Fibroblast of lung (primary cell): Measurements from ENCODE around the gene DGKQ. TPM values are rescaled to one million over a fixed set of nuclear protein-coding genes. Genes with fewer than 3 reads are reported as not detected.

Source experiments
- DNase-seq, 2 donors: peaks; one replicate each; pipeline versions ENCODE4 v3.0.0 to v3.0.0-alpha.2; 2010; ENCODE audit warnings: low read depth in 2 of 2
- H2AFZ ChIP-seq: 2 replicates; pipeline ENCODE4 v1.5.1; 2012; ENCODE audit warnings: low read length, control low read depth, inconsistent platforms
- H3K27ac ChIP-seq: 2 replicates; pipeline ENCODE4 v1.5.1; 2011; ENCODE audit warnings: low read length, control low read depth; ENCODE audit not compliant: insufficient read depth
- H3K27me3 ChIP-seq: 2 replicates; pipeline ENCODE4 v1.5.1; 2011; ENCODE audit warnings: mild to moderate bottlenecking, low read length; ENCODE audit not compliant: control insufficient read depth, insufficient read depth
- H3K36me3 ChIP-seq: 2 replicates; pipeline ENCODE4 v1.5.1; 2011; ENCODE audit warnings: low read length; ENCODE audit not compliant: control insufficient read depth, insufficient read depth
- H3K4me1 ChIP-seq: 2 replicates; pipeline ENCODE4 v1.5.1; 2011; ENCODE audit warnings: low read length; ENCODE audit not compliant: control insufficient read depth, insufficient read depth; ENCODE audit errors: extremely low read depth
- H3K4me2 ChIP-seq: 2 replicates; pipeline ENCODE4 v1.5.1; 2011; ENCODE audit warnings: low read length, control low read depth; ENCODE audit not compliant: insufficient read depth; ENCODE audit errors: extremely low read depth
- H3K4me3 ChIP-seq, 4 experiments: fragments of 200-600 bp in 1 of 4; sonication (generic) in 1 of 4; replicated peaks in 1 of 4; 2 replicates each; pipeline ENCODE4 v1.5.1; 2011 to 2016; ENCODE audit warnings: low read length in 4 of 4, low read depth in 3 of 4, mild to moderate bottlenecking in 3 of 4, control low read depth in 2 of 4, inconsistent platforms in 1 of 4, mixed read lengths in 1 of 4; ENCODE audit not compliant: insufficient read depth in 1 of 4; ENCODE audit errors: control extremely low read depth in 1 of 4
- H3K79me2 ChIP-seq: 2 replicates; pipeline ENCODE4 v1.5.1; 2012; ENCODE audit warnings: mild to moderate bottlenecking, low read length, inconsistent platforms; ENCODE audit not compliant: control insufficient read depth, insufficient read depth
- H3K9ac ChIP-seq: 2 replicates; pipeline ENCODE4 v1.5.1; 2011; ENCODE audit warnings: mild to moderate bottlenecking, low read length, control low read depth; ENCODE audit not compliant: insufficient read depth
- H3K9me3 ChIP-seq: 2 replicates; pipeline ENCODE4 v1.5.1; 2012; ENCODE audit warnings: low read depth, low read length; ENCODE audit not compliant: control insufficient read depth, insufficient read depth
- H4K20me1 ChIP-seq: 2 replicates; pipeline ENCODE4 v1.5.1; 2011; ENCODE audit warnings: low read length; ENCODE audit not compliant: control insufficient read depth, insufficient read depth; ENCODE audit errors: extremely low read depth
- CTCF ChIP-seq, 2 donors: IDR thresholded peaks in 1 of 2; conservative IDR thresholded peaks in 1 of 2; 1 replicate in 1 of 2; 2 replicates in 1 of 2; pipeline ENCODE4 v1.5.1; 2011 to 2012; ENCODE audit warnings: low read length in 2 of 2, control low read depth in 1 of 2, inconsistent platforms in 1 of 2, low read depth in 1 of 2, mild to moderate bottlenecking in 1 of 2
- EZH2 ChIP-seq: IDR thresholded peaks from 2 replicates; pipeline ENCODE4 v1.5.1; 2012; ENCODE audit warnings: low read length, control low read depth, mild to moderate bottlenecking; ENCODE audit errors: missing control alignments
- polyA plus RNA-seq, 2 donors: library from polyadenylated mRNA; depleted of rRNA in 1 of 2; stranded (reverse) in 1 of 2; unstranded in 1 of 2; fragments of >200 nt; gene quantifications; 2 replicates each; pipeline ENCODE4 v1.2.1, GENCODE V29; 2011 to 2012; ENCODE audit warnings: missing spikeins in 1 of 2
- total RNA-seq: library from RNA; depleted of rRNA; stranded (reverse); fragments of >200 nt; gene quantifications from 2 replicates; pipeline ENCODE4 v1.2.1, GENCODE V29; 2014

The DGKQ gene
- total and polyA plus RNA-seq, 2 donors (not counting 1 experiment from before 2014, with no cell fraction given): 2.1 to 13.2 TPM

- no peaks in the 10 kb centered on the region for H3K9me3 ChIP-seq
- no peaks in the 10 kb centered on the region for H3K79me2 ChIP-seq
- no peaks in the 10 kb centered on the region for H3K36me3 ChIP-seq
- no peak overlapping the region for H3K27ac ChIP-seq
- TF ChIP-seq CTCF (conservative IDR thresholded peaks at IDR 0.05 in 1 of 2, IDR thresholded peaks at IDR 0.05 in 1 of 2; ENCODE audit: low read depth in 1 of 2, low read length in 2 of 2): no peak
- peak; percentile 92 for TF ChIP-seq EZH2
- H3K27me3 ChIP-seq: peaks cover 47% of the 10 kb centered on the region
- H2AFZ ChIP-seq: no peak overlapping the region
- H3K4me3 ChIP-seq: no peak overlapping the region
- DNase-seq: peak in 1 of 2 donors; percentile 28
- no peak overlapping the region for H3K4me2 ChIP-seq
- no peaks in the 10 kb centered on the region for H4K20me1 ChIP-seq
- H3K9ac ChIP-seq: no peak overlapping the region
- H3K4me1 ChIP-seq: no peaks in the 10 kb centered on the region
Observed at GRCh38 chr4:1002131-1002630, 28.8 kb upstream of the DGKQ start.

GRCh38 chr4:1001561-1002130 lies 28.3 kb upstream of the DGKQ start:
- H2AFZ ChIP-seq: no peak overlapping the region

GRCh38 chr4:1000686-1001260 lies 27.4 kb upstream of the DGKQ start:
- no peak for DNase-seq
- no peak overlapping the region for H2AFZ ChIP-seq
- no peaks in the 10 kb centered on the region for H3K4me1 ChIP-seq
- H4K20me1 ChIP-seq: no peaks in the 10 kb centered on the region
- no peaks in the 10 kb centered on the region for H3K9me3 ChIP-seq
- no peaks in the 10 kb centered on the region for H3K79me2 ChIP-seq
- H3K4me2 ChIP-seq: no peak overlapping the region
- no peak for TF ChIP-seq EZH2
- no peak for TF ChIP-seq CTCF (conservative IDR thresholded peaks at IDR 0.05 in 1 of 2, IDR thresholded peaks at IDR 0.05 in 1 of 2; ENCODE audit: low read depth in 1 of 2, low read length in 2 of 2)
- H3K36me3 ChIP-seq: no peaks in the 10 kb centered on the region
- peaks cover 48% of the 10 kb centered on the region for H3K27me3 ChIP-seq
- H3K4me3 ChIP-seq: no peak overlapping the region
- H3K9ac ChIP-seq: no peak overlapping the region
- no peak overlapping the region for H3K27ac ChIP-seq

More at GRCh38 chr4:1001561-1002130, 28.3 kb upstream of the DGKQ start:
- Histone ChIP-seq H3K9ac (no peak overlapping the region), H3K4me3 (no peak overlapping the region), H3K4me2 (no peak overlapping the region), H3K27ac (no peak overlapping the region), H3K79me2 (no peaks in the 10 kb centered on the region), H3K36me3 (no peaks in the 10 kb centered on the region), H3K9me3 (no peaks in the 10 kb centered on the region), H3K4me1 (no peaks in the 10 kb centered on the region), H3K27me3 (peaks cover 50% of the 10 kb centered on the region), H4K20me1 (no peaks in the 10 kb centered on the region)
- TF ChIP-seq CTCF (conservative IDR thresholded peaks at IDR 0.05 in 1 of 2, IDR thresholded peaks at IDR 0.05 in 1 of 2; ENCODE audit: low read depth in 1 of 2, low read length in 2 of 2): no peak
- no peak for TF ChIP-seq EZH2
- no peak for DNase-seq
